ENCODE data around the gene DYRK3. TPM values are rescaled to one million over a fixed set of nuclear protein-coding genes. Genes with fewer than 3 reads are reported as not detected.

DYRK3 gene
- total and polyA plus RNA-seq, 2 of the 13 experiments (the other 11 are each of a cell fraction or from before 2014, with no cell fraction given), result 0.48 to 2.8 TPM

DNA sequence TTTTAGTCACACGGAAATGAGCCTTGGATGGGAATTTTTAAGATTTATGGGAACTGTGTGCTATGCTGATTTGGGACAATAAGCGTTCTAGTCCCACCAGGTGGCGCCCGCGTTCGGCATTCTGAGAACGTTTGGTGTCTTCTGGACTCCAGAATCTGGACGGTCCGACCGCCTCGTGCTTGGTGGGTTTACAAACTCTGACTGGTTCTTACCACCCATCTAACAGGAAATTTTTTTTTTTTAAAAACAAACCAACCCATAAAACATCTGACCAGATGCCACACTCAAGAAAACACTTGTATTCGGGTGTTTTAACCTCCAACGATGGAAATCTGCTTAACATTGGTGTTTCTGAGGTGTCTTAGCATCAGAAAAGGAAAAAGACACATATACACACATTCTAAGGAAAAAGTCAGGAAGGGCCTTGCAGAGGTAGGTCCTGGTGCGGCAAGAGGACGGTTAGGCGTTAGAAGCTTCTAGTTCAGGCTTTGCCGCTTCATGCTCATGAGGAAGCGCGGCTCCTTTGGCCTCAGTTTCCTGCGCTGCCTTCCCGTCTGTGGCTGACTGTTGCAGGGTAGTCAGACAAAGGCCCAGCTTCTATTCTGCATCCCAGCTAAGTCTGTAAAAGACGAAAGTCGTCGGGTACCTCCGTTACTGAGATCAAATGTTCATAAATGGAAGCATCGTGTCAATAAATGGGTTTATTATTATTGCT is 814 bp upstream of the DYRK3 start:
- CTCF ChIA-PET (ENCODE audit: low intra/inter-chr PET ratio, low total read pairs), result interaction anchor here (0.9 to 3.2 kb wide), 4 partner anchors 24 to 278 kb away, joined by 3 to 33 read pairs (median 4); no protein-coding TSS in a partner anchor
- peaks cover 26% of the 10 kb centered on the region for H3K4me1 ChIP-seq (ENCODE audit: insufficient read depth, low read length)
- H3K4me3 ChIP-seq (replicated peaks in 1 of 3; ENCODE audit: insufficient read depth in 1 of 3, low read depth in 2 of 3, low read length in 3 of 3), result peak overlapping the region; percentile 68 to 83 (median 81); a peak in 4 of 6 replicates
- peak overlapping the region; percentile 87 for H3K4me2 ChIP-seq (ENCODE audit: low read depth, low read length)
- POLR2A ChIA-PET, result interaction anchor here (1.0 to 1.9 kb wide), 7 partner anchors 15 to 57 kb away, joined by 3 to 19 read pairs (median 6); partner anchors contain the start of gene EIF2D
- no peak overlapping the region for H3K27ac ChIP-seq (ENCODE audit: extremely low read length, insufficient read depth, low read length)
- 41% methylated on average over 22 of the region's 26 CpGs for WGBS (ENCODE audit: low lambda C conversion rate)
- H3K27me3 ChIP-seq (ENCODE audit: control insufficient read depth in 1 of 2, insufficient read depth in 2 of 2, low read length in 2 of 2), result peaks cover 0 to 8% of the 10 kb centered on the region in 2 experiments; a peak in 3 of 5 replicates
- no peaks in the 10 kb centered on the region for H4K20me1 ChIP-seq (ENCODE audit: insufficient read depth, low read length)
- H3K79me2 ChIP-seq (ENCODE audit: insufficient read depth, low read length), result no peaks in the 10 kb centered on the region
- no peaks in the 10 kb centered on the region for H3K36me3 ChIP-seq (replicated peaks in 1 of 2; ENCODE audit: control insufficient read depth in 1 of 2, insufficient read depth in 2 of 2, low read length in 2 of 2)
- peak overlapping the region; percentile 61 for H3K9ac ChIP-seq (ENCODE audit: insufficient read depth, low read depth, low read length)
- ATAC-seq (peak; percentile 45), FAIRE-seq (peak; percentile 71), DNase-seq (ENCODE audit: low spot score) (peak; percentile 81)
- in situ Hi-C loops (cut with HindIII; ENCODE audit: extremely low pct_ligation_motif_present, low pct_unique_long_range_greater_than_20kb), result loop anchor here (5.0 to 25.0 kb wide), 2 partner anchors 33 to 278 kb away; partner anchors contain the start of gene FCMR
- no peaks in the 10 kb centered on the region for H3K9me3 ChIP-seq (ENCODE audit: low read length)
- BruUV-seq (replicated peaks), result TSS peak; percentile 94
- intact Hi-C loops (cut with micrococcal nuclease; ENCODE audit: unreplicated experiment), result loop anchor here (1.0 to 5.0 kb wide), 5 partner anchors 22 to 348 kb away; partner anchors contain the start of gene EIF2D
- peak overlapping the region; percentile 81 for H2AFZ ChIP-seq (ENCODE audit: low read length)
- TF ChIP-seq ZNF317 (CRISPR knock-in tag; IDR thresholded peaks at IDR 0.05) (peak; percentile 35; the same call in 1 of the 2 replicates), ZBTB38 (CRISPR knock-in tag; IDR thresholded peaks at IDR 0.05) (peak; percentile 86; the same call in 1 of the 2 replicates), YEATS2 (CRISPR knock-in tag; IDR thresholded peaks at IDR 0.05; ENCODE audit: borderline replicate concordance) (peak; percentile 31; the same call in 1 of the 2 replicates), ZBED4 (CRISPR knock-in tag; IDR thresholded peaks at IDR 0.05; ENCODE audit: borderline replicate concordance) (peak; percentile 60; the same call in 1 of the 2 replicates), CTCF (CRISPR knock-in tag; IDR thresholded peaks at IDR 0.05) (peak; percentile 83), XRCC5 (optimal IDR thresholded peaks at IDR 0.05; ENCODE audit: low read length) (peak; percentile 29), PAX8 (CRISPR knock-in tag; IDR thresholded peaks at IDR 0.05; ENCODE audit: borderline replicate concordance) (0 out of 2 replicates have a peak, but pooled peaks have one; percentile 19), ZNF430 (CRISPR knock-in tag; IDR thresholded peaks at IDR 0.05) (peak; percentile 36; the same call in 1 of the 2 replicates), PRDM15 (CRISPR knock-in tag; IDR thresholded peaks at IDR 0.05) (no peak), ZNF34 (CRISPR knock-in tag; IDR thresholded peaks at IDR 0.05; ENCODE audit: borderline replicate concordance) (0 out of 2 replicates have a peak, but pooled peaks have one; percentile 21)
